ENCODE data around the gene DRD4.

DRD4 gene

DNA sequence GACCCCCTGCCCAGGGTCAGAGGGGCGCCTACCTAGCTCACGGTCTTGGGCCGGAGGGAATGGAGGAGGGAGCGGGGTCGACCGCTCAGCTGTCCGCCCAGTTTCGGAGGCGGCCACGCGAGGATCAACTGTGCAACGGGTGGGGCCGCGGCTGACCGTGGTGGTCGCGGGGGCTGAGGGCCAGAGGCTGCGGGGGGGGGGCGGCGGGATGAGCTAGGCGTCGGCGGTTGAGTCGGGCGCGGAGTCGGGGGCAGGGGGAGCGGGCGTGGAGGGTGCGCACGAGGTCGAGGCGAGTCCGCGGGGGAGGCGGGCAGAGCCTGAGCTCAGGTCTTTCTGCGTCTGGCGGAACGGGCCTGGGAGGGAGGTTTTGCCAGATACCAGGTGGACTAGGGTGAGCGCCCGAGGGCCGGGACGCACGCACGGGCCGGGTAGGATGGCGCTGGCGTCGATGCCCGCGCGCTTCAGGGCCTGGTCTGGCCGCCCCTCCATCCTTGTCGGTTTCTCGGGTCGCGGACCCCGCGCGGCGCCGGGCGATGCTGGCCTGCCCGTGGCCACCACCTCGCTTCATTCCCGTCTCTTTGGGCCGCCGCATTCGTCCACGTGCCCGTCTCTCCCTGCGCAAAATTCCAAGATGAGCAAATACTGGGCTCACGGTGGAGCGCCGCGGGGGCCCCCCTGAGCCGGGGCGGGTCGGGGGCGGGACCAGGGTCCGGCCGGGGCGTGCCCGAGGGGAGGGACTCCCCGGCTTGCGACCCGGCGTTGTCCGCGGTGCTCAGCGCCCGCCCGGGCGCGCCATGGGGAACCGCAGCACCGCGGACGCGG lies at the start of gene DRD4:
TSS of gene DRD4 (plus strand) at position 759 of the 822 bp plus-strand sequence. CDS start at position 795, 36 bp downstream.
- ChIA-PET POLR2A (ENCODE audit: low non-redundant PET) (interaction anchor here (0.5 to 0.6 kb wide), 2 partner anchors 20 to 60 kb away, joined by 3 to 4 read pairs; no protein-coding TSS in a partner anchor), CTCF (no interaction called here)
- no peak within 1 kb of the TSS; the same call in 1 of the 2 replicates for H3K27ac ChIP-seq
- TF ChIP-seq, protein P1, sequence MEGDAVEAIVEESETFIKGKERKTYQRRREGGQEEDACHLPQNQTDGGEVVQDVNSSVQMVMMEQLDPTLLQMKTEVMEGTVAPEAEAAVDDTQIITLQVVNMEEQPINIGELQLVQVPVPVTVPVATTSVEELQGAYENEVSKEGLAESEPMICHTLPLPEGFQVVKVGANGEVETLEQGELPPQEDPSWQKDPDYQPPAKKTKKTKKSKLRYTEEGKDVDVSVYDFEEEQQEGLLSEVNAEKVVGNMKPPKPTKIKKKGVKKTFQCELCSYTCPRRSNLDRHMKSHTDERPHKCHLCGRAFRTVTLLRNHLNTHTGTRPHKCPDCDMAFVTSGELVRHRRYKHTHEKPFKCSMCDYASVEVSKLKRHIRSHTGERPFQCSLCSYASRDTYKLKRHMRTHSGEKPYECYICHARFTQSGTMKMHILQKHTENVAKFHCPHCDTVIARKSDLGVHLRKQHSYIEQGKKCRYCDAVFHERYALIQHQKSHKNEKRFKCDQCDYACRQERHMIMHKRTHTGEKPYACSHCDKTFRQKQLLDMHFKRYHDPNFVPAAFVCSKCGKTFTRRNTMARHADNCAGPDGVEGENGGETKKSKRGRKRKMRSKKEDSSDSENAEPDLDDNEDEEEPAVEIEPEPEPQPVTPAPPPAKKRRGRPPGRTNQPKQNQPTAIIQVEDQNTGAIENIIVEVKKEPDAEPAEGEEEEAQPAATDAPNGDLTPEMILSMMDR (conservative IDR thresholded peaks at IDR 0.05; ENCODE audit: low read depth) = no peak
- DNase-seq (ENCODE audit: low spot score) = no peak

DNA sequence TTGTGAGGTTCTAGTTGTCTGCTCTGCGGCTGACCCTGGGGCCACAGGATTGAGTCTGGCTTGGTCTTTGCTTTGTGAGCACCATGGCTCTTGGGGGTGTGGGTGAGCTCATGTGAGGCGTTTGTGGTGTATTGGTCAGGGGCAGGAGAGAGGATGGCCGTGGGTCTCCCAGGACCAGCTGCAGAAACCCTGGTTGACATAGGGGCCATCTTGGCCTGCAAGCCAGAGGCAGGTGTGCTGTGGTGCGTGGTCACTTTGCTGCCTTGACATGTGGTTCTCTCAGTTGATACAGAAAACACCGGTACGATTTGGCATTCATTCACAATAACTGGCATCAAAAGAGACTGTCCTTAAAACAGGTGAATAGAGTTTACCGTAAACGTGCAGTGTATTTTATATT lies 49.5 kb upstream of the DRD4 start:
- TF ChIP-seq, protein P1 (conservative IDR thresholded peaks at IDR 0.05; ENCODE audit: low read depth) = no peak
- CTCF ChIA-PET = no interaction called here
- DNase-seq (ENCODE audit: low spot score) = no peak
- peak overlapping the region; percentile 50 for H3K27ac ChIP-seq
- POLR2A ChIA-PET (ENCODE audit: low non-redundant PET) = no interaction called here

GRCh38 chr11:587978-588380 lies 49.1 kb upstream of the DRD4 start:
- H3K27ac ChIP-seq = peak overlapping the region; percentile 50
- POLR2A ChIA-PET (ENCODE audit: low non-redundant PET) = no interaction called here
- TF ChIP-seq, protein P1 (conservative IDR thresholded peaks at IDR 0.05; ENCODE audit: low read depth) = no peak
- CTCF ChIA-PET = interaction anchor here (0.7 kb wide), 1 partner anchor 165 kb away, joined by 4 read pairs; no protein-coding TSS in a partner anchor
- DNase-seq (ENCODE audit: low spot score) = no peak

DNA sequence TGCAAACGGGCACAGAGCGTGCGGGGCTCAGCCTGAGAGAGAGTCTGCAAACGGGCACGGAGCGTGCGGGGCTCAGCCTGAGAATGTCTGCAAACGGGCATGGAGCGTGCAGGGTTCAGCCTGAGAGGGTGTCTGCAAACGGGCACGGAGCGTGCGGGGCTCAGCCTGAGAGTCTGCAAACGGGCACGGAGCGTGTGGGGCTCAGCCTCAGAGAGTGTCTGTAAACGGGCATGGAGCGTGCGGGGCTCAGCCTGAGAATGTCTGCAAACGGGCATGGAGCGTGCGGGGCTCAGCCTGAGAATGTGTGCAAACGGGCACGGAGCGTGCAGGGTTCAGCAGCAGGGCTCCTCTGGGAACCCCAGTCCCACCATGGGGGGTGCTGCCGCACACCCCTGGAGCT lies 47.3 kb upstream of the DRD4 start:
- TF ChIP-seq, protein P1 (conservative IDR thresholded peaks at IDR 0.05; ENCODE audit: low read depth) = no peak
- POLR2A ChIA-PET (ENCODE audit: low non-redundant PET) = no interaction called here

DNA sequence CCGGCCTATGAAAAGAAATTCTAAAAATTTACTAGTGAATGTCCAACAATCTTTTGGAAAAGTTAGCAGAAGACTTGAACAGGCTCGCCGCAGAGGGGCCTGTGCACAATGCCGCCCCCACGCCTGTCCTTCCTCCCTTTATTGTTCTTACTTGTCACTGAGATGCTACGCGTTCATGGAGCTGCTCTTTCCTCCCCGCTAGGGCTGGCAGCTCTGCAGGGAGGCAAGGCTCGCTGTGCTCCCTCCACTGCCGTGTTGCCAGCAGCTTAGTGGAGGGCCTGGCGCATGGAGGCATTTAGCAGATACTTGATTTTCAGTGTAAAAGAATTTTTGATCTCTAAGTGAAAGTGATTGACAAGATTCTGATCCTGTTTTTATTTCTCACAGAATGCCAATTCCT lies 46.1 kb upstream of the DRD4 start:
- POLR2A ChIA-PET (ENCODE audit: low non-redundant PET) = no interaction called here
- TF ChIP-seq, protein P1 (conservative IDR thresholded peaks at IDR 0.05; ENCODE audit: low read depth) = no peak
- CTCF ChIA-PET = no interaction called here
- no peak for DNase-seq (ENCODE audit: low spot score)
- H3K27ac ChIP-seq = peak overlapping the region; percentile 9; the same call in 1 of the 2 replicates

More for the DNA sequence above, 47.3 kb upstream of the DRD4 start:
- CTCF ChIA-PET = no interaction called here
- no peak overlapping the region for H3K27ac ChIP-seq
- no peak for DNase-seq (ENCODE audit: low spot score)

GRCh38 chr11:592501-592900 lies 44.6 kb upstream of the DRD4 start:
- TF ChIP-seq, protein P1 (conservative IDR thresholded peaks at IDR 0.05; ENCODE audit: low read depth) = no peak
- no peak overlapping the region for H3K27ac ChIP-seq
- POLR2A ChIA-PET (ENCODE audit: low non-redundant PET) = no interaction called here
- CTCF ChIA-PET = no interaction called here
- no peak for DNase-seq (ENCODE audit: low spot score)
